ENCODE results near the gene RAB36.

- no peak for TF ChIP-seq CTCF (IDR thresholded peaks at IDR 0.05 in 8 of 11, conservative IDR thresholded peaks at IDR 0.05 in 3 of 11)
- no peak for TF ChIP-seq POLR2A (IDR thresholded peaks at IDR 0.05)
- TF ChIP-seq POLR2AphosphoS5 (IDR thresholded peaks at IDR 0.05): no peak
These were observed 697 bp downstream of the RAB36 start for GRCh38 chr22:23145878-23146470.

Measured in spleen (tissue), 7 donors.